Prostate gland (tissue), 2 donors: ENCODE data around the gene C1orf159.

Source experiments
- POLR2A ChIP-seq: fragments of 450-650 bp; IDR thresholded peaks from one replicate; pipeline ENCODE4 v1.6.1; 2016; ENCODE audit warnings: antibody characterized with exemption, mild to moderate bottlenecking
- POLR2AphosphoS5 ChIP-seq: sonication (generic); formaldehyde crosslinking; IDR thresholded peaks from one replicate; pipeline ENCODE4 v1.6.1; 2017; ENCODE audit warnings: antibody characterized with exemption
- TF ChIP-seq, protein P1 (sequence below), 4 experiments: fragments of 200-600 bp in 2 of 4; fragments of 450-650 bp in 2 of 4; sonication (generic) in 2 of 4; IDR thresholded peaks; 1 replicate in 3 of 4; 2 replicates in 1 of 4; pipeline ENCODE4 v1.5.1; 2016 to 2019; ENCODE audit warnings: antibody characterized with exemption in 4 of 4, mild to moderate bottlenecking in 2 of 4, moderate library complexity in 2 of 4

DNA sequence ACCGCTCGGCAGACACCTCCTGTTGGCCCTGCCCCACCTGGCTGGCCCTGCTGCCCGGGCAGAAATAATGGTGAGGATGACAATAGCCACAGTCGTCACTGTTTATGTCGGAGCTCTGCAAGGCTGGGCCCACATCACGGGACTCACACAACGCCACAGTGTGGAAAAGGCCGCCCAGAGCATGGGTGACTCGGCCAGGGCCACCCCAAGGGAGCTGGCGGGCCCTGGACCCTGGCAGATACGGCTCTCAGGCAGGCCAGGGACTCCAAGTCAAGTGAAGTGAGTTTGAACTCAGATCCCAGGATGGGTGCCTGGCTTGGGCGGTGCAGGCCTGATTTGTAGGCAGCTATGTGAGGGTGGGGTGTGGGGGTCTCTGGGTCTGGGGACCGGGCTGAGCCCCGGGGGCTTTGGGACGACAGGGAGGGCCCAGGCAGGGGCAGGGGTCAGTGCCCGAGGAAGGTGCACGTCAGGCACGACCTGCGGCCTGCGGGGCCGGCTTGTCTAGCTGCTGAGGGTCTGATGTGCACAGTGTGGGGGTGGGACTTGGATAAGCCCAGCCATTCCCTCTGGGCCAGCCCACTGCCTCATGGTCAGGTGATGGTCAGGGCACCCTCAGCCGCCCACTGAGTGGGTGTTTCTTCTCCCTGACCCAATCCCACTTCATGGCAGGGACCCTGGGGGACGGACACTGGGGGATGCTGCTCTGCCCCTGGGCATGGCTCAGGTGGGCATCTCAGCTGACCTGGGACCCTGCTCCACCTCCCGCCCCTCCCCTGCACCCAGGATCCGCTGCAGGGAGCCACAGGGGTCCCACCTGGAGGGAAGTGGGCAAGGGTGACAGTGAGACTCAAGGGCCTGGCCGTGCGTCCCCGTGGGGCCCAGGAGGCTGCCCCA is 42.8 kb downstream of the C1orf159 start:
- TF ChIP-seq, protein P1, sequence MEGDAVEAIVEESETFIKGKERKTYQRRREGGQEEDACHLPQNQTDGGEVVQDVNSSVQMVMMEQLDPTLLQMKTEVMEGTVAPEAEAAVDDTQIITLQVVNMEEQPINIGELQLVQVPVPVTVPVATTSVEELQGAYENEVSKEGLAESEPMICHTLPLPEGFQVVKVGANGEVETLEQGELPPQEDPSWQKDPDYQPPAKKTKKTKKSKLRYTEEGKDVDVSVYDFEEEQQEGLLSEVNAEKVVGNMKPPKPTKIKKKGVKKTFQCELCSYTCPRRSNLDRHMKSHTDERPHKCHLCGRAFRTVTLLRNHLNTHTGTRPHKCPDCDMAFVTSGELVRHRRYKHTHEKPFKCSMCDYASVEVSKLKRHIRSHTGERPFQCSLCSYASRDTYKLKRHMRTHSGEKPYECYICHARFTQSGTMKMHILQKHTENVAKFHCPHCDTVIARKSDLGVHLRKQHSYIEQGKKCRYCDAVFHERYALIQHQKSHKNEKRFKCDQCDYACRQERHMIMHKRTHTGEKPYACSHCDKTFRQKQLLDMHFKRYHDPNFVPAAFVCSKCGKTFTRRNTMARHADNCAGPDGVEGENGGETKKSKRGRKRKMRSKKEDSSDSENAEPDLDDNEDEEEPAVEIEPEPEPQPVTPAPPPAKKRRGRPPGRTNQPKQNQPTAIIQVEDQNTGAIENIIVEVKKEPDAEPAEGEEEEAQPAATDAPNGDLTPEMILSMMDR (IDR thresholded peaks at IDR 0.05): no peak
- no peak for TF ChIP-seq POLR2A
- no peak for TF ChIP-seq POLR2AphosphoS5
